GM21528 (cell line): ENCODE measurements around the gene XPNPEP1.
A peak's percentile ranks its signal among the peaks of the same experiment; 100 is the strongest.

ENCODE experiments used
- ATAC-seq: cut with Tn5 transposase; IDR thresholded peaks from one replicate; pipeline ENCODE4 v1.9.1; 2021; ENCODE audit warnings: mild to moderate bottlenecking, moderate library complexity; ENCODE audit not compliant: unreplicated experiment, low FRiP score

XPNPEP1 gene

DNA sequence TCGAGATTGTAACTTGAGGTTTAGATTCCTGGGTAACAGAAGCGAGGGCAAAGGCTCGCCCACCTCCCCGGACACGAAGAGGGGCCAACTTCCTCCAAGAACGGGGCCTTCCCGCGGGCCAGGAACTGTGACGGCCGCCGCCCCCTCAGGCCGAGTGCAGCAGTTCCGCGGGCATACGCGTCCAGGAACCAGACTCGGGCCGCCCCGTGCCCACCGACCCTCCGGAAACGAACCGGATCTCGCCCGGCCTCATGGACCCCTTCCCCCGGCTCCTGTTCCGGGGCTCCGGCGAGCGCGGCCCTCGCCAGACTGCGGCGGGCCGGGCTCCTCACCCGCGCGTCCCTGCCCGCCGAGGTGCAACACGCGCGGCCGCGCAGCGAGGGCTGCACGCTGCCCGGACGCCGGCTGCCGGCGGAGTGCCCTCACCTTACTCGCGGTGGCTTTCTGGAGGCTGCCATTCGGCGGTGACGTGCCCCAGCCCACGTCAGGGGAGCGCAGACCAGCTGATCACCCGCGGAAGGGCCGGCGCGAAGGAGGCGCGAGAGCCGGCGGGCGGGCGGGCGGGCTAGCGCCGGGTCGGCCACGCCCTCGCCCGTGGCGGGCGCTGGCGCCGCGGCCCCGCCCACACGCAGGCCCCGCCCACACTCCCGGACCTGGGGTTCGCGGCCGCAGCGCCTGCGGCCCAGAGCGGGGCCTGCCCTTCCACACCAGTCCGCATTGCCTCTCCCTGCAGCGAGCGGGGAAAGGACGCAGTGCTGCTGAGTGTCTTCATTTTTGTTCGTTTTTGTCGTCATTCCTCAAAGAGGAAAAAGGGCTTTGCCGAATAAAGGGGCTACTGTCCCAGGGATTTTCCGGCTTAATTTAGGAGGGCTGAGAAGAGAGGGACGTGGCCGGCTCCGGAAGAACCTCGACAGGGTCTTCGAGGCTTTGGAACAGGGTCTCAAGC lies at the start of gene XPNPEP1:
XPNPEP1 (minus strand) TSS at position 536 of the 946 bp plus-strand sequence; CDS start at position 458, 78 bp downstream.
- ATAC-seq: peak; percentile 97

DNA sequence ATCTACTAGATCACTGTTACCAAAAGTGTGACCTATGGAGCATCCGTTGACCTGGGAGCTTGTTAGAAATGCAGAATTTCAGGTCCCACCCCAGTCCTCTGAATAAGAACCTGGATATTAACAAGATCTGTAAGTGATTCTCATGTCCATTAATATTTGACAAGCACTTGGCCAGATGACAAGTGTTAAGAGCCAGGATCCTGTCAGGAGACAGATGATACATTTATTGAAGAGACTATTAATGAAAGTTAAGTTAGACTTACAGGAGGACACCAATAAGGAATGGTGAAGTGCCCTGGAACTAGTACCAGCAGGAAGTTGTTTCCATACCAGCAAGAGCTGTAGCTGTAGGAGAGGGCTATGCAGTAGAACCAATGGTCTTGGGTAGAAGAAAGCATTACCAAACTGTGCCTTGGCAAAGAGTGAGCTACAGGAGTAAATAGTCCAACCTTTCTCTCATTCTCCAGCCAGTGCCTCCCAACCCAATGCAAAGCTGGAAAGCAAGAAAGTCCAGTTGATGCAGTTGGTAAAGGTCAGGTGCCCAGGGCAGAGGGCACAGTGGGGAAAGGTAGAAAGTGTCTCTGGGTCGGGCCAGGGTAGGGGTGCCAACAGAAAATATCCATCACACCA lies 49.2 kb upstream of the XPNPEP1 start:
- ATAC-seq: no peak

GRCh38 chr10:109971634-109972033 lies 48.3 kb upstream of the XPNPEP1 start:
- no peak for ATAC-seq

DNA sequence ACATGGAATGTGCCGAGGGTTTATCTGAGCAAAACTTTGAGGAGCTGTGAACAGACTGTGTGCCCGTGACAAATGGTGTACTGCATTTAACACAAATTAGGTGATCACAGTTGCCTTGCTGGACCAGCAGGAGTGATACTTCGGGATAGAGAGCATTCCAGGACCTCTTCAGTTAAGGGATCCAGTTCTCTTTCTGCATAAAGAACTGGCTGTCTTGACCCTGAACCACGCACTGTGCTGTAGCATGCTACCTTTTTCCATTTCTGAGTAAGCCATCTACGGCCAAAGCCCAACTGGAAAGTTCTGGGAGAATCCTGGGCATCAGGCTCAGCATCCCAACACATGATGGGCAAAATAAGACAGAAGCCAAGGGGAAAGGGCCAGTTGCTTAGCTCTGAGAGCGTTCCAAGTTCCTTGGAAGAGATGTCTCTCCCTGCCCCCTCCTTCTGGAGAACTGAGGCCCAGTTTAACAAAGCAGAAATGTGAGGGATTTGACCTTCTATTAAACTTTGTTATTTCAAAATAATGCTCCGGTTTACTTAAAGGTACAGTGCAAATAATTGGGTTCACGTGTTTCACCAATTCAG lies 46.5 kb upstream of the XPNPEP1 start:
- no peak for ATAC-seq

GRCh38 chr10:109968953-109969759 lies 45.8 kb upstream of the XPNPEP1 start:
- no peak for ATAC-seq

- ATAC-seq: no peak
Observed at GRCh38 chr10:109967739-109968088, 44.4 kb upstream of the XPNPEP1 start.

DNA sequence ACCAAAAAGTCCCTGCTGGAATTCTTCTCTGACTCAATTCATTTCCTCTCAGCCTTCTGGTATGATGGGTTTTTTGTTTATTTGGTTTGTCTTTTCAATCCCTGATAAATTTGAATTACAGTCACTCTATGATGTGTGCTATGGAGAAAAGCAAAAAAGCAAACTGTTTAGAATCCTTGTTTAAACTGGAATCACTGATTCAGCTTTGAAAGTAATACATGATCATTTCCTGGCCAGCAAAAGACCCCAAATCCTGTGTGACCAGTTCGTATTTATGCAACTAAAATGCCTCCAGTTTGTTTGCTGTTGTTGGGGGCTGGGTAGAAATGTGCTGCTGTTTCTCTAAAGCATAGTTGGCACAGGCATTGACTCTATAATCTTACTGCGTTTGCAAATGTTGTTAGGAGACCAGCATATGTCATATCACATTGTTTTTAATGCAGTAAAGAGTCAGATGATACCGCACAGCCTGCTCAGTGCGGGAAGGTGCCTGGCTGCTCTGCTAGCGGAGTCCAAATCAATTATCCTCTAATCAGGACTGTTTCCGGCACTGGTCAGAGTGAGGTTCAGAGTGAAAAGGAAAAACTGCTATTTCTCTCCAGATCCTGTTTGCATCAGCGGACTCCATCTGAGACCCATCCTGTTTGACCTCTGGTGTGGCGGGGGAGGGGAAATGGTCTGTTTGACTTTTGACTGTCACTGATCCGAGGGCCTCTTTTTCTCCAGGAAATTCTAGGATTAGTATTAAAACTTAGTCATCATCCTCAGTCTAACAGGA lies 43.8 kb upstream of the XPNPEP1 start:
- ATAC-seq: no peak

GRCh38 chr10:109964318-109964717 lies 41.0 kb upstream of the XPNPEP1 start:
- ATAC-seq: no peak

DNA sequence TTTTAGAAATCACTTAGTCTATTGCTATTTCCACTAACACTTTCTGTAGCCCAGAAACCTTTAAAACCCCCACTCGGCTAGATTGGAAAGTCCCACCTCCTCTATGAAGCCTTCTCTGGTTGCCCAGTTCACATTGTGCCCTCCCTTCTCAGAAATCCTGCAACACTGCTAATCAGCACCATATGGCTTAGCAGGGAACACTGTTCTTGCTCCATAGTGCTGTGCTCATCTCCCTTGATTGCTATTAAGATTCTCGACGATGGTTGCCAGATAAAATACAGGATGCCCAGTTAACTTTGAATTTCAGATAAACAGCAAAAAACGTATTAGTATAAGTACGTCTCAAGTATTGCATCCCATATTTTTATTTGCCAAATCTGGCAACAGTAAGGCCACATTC lies 40.1 kb upstream of the XPNPEP1 start:
- ATAC-seq: no peak

- ATAC-seq: no peak
Observed at GRCh38 chr10:109962247-109962646, 38.9 kb upstream of the XPNPEP1 start.

- ATAC-seq: no peak
Observed at GRCh38 chr10:109961174-109962001, 38.1 kb upstream of the XPNPEP1 start.

- no peak for ATAC-seq
Observed at GRCh38 chr10:109960682-109961081, 37.4 kb upstream of the XPNPEP1 start.

GRCh38 chr10:109959259-109960145 lies 36.2 kb upstream of the XPNPEP1 start:
- ATAC-seq: no peak

DNA sequence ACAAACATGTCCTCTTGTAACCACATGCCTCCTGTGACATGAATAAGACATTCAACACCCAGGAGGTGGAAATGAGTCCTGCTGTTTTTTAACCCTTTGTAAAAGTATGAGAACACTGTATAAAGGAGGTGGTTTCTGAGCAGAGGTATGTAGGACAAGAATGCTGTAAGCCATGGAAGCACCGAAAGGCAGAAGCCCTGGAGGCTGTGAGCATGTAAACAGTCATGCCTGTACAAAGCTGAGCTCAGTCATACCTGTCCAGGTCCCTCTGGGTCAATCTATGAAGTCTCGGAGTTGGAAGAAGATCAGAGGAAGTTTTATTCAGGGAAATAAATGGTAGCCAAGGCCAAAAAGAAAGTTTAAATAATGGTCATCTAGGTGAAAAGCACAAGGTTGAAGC lies 34.7 kb upstream of the XPNPEP1 start:
- ATAC-seq: no peak

DNA sequence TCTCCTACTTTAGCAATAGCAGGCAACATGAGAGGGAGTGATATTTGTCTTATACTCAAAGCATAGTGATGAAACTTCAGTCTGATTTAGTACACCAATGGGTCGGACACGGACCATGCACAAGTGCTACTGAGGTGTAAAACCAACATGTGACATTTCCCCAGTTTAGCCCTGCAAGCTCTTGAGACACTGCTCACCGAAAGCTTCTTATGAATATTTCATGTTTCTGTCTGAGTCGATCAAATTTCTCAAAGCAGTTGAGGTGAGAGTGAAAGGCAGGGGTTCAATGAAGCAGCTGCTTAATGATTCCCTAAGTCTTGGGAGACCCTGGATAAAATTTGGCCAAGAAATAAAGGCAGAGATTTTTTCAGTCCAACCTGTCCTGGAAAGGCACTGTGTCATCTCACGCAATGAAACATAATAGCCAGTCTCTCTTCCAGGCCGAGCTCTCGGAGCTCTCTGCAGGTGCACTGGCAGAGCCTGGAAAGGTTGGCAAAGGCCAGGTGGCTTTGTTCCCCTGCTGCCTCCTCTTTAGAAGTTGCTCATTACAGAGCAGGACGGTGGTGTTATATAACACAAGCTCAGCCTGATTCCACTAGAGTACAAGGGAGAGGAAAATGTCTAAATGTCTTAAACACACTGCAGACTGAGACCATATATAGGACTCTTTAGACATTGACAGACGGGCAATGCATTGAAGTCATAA lies 33.9 kb upstream of the XPNPEP1 start:
- peak; percentile 96 for ATAC-seq

GRCh38 chr10:109956454-109957091 lies 33.3 kb upstream of the XPNPEP1 start:
- peak; percentile 89 for ATAC-seq

DNA sequence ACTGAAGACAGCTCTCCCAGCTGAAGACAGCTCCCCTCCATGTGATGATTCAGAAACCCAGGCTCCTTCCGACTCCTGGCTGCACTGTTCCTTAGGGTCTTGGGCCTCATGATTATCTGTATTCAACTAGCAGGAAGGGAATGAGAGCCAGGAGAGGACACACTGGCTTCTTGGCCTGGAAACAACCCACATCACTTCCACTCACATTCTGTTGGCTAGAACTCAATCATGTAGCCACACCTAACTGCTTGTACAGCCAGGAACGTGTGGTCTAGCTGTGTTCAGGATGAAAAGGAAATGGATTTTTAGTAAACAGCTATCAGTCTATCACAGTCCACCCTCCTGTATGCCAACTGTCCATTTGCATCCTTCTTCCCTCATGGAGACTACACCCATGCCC lies 30.5 kb upstream of the XPNPEP1 start:
- ATAC-seq: no peak
